ENCODE data around the gene NPLOC4. TPM values are rescaled to one million over a fixed set of nuclear protein-coding genes. Genes with fewer than 3 reads are reported as not detected.
"Not testable (repeated sequence)": the region's sequence is repeated elsewhere in the genome, so short reads cannot be mapped to it uniquely, and the experiment has no call there.

Gene NPLOC4
- total RNA-seq, 2 experiments from 2014 or later: 75.9 to 87.7 TPM

DNA sequence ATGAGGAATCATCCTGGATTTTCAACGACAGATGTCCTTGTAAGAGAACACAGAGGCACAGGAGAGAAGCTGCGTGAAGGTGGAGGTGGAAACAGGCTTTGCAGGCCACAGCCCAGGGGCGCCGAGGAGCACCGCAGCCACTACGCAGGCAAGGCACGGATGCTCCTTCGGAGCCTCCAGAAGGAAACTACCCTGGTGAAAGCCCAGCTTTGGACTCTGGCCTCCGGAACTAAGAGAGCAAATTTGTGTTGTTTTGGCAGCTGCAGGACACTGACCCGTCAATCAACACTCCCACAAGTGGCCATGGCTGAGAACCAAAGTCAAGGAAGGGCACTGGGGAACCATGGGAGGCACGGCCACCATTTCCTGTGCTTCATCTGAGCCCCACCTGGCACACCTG, 43.2 kb upstream of the NPLOC4 start:
- ChIA-PET POLR2A (interaction anchor here (1.3 to 2.1 kb wide), 3 partner anchors 14 to 163 kb away, joined by 3 to 7 read pairs (median 4); partner anchors contain the start of genes CCDC137, MRPL12 and OXLD1), CTCF (interaction anchor here (1.7 kb wide), 1 partner anchor 17 kb away, joined by 4 read pairs; no protein-coding TSS in a partner anchor)
- H3K27me3 Mint-ChIP-seq: no peaks in the 10 kb centered on the region
- H3K4me1 Mint-ChIP-seq (ENCODE audit: low read depth): peaks cover 23% of the 10 kb centered on the region
- intact Hi-C loops (cut with micrococcal nuclease): no loop called here
- ATAC-seq (no peak), DNase-seq (no peak)
- no peak overlapping the region for H3K27ac Mint-ChIP-seq
- no peaks in the 10 kb centered on the region for H3K9me3 Mint-ChIP-seq
- TF ChIP-seq, protein P1, sequence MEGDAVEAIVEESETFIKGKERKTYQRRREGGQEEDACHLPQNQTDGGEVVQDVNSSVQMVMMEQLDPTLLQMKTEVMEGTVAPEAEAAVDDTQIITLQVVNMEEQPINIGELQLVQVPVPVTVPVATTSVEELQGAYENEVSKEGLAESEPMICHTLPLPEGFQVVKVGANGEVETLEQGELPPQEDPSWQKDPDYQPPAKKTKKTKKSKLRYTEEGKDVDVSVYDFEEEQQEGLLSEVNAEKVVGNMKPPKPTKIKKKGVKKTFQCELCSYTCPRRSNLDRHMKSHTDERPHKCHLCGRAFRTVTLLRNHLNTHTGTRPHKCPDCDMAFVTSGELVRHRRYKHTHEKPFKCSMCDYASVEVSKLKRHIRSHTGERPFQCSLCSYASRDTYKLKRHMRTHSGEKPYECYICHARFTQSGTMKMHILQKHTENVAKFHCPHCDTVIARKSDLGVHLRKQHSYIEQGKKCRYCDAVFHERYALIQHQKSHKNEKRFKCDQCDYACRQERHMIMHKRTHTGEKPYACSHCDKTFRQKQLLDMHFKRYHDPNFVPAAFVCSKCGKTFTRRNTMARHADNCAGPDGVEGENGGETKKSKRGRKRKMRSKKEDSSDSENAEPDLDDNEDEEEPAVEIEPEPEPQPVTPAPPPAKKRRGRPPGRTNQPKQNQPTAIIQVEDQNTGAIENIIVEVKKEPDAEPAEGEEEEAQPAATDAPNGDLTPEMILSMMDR (IDR thresholded peaks at IDR 0.05): no peak
- peaks cover 21% of the 10 kb centered on the region for H3K36me3 Mint-ChIP-seq (ENCODE audit: low read depth)
- no peak overlapping the region for H3K4me3 Mint-ChIP-seq

DNA sequence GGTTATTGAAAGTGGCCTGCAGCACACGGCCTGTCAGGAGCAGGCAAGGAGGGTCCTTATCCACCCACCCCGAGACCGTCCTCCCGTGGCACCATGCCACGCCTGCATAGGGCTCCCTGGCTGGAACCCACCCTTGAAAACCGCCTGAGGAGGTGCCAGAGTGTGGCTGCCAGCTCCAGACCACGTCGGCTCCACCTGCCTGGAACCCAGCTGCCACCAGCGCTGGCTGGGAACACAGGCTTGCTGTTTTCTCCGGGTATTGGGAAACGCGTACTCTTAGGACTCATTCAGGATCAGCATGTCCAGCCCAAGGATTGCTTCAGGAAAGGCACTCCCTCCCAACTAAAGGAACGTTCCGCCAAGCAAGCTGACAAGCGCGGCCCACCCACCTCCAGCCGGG, 40.0 kb upstream of the NPLOC4 start:
- no peak overlapping the region for H3K27ac Mint-ChIP-seq
- H3K4me1 Mint-ChIP-seq (ENCODE audit: low read depth): peaks cover 9% of the 10 kb centered on the region
- H3K36me3 Mint-ChIP-seq (ENCODE audit: low read depth): peaks cover 29% of the 10 kb centered on the region
- TF ChIP-seq, protein P1 (IDR thresholded peaks at IDR 0.05): no peak
- no peak for ATAC-seq
- CTCF ChIA-PET: interaction anchor here (1.8 kb wide), 1 partner anchor 25 kb away, joined by 4 read pairs; no protein-coding TSS in a partner anchor
- POLR2A ChIA-PET: interaction anchor here (0.6 to 2.0 kb wide), 3 partner anchors 9 to 212 kb away, joined by 3 to 7 read pairs (median 4); partner anchors contain the start of genes CCDC137 and OXLD1
- no peak overlapping the region for H3K4me3 Mint-ChIP-seq
- intact Hi-C loops (cut with micrococcal nuclease): no loop called here
- H3K9me3 Mint-ChIP-seq: no peaks in the 10 kb centered on the region
- no peak for DNase-seq
- H3K27me3 Mint-ChIP-seq: no peaks in the 10 kb centered on the region

DNA sequence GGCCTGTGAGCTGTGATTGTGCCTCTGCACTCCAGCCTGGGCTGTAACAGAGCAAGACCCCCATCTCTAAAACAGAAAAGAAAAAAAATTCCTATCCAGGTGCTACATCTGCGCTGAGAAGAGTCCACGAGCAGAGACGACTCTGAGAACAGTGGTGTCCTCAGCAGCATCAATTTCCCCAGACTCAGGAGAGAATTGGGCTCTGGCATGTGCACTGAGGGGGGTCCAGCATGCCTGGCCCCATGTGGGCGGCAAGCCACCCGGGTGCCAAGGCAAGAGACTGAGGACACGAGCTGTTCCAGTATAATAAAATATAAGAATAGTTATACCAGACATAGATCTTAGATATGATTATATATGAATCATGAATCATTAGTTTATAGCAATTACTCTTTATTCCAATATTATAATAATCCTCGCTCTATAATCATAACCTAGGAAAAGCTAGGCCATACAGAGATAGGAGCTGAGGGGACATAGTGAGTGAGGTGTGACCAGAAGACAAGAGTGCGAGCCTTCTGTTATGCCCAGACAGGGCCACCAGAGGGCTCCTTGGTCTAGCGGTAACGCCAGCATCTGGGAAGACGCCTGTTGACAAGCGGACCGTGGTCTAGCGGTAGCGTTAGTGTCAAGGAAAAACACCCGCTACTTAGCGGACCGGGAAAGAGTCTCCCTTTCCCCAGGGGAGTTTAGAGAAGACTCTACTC, 38.8 kb upstream of the NPLOC4 start:
- H3K27ac Mint-ChIP-seq; H3K4me1 Mint-ChIP-seq (ENCODE audit: low read depth); H3K4me3 Mint-ChIP-seq; intact Hi-C loops (cut with micrococcal nuclease); H3K27me3 Mint-ChIP-seq; ATAC-seq; H3K9me3 Mint-ChIP-seq: not testable (repeated sequence)
- DNase-seq: peak; percentile 48
- peaks cover 29% of the 10 kb centered on the region for H3K36me3 Mint-ChIP-seq (ENCODE audit: low read depth)
- ChIA-PET CTCF (interaction anchor here (0.7 to 2.5 kb wide), 7 partner anchors 9 to 38 kb away, joined by 3 to 11 read pairs (median 3); partner anchors contain the start of genes ARL16, HGS and PDE6G), POLR2A (interaction anchor here (1.1 to 2.0 kb wide), 2 partner anchors 9 to 27 kb away, joined by 3 to 7 read pairs; partner anchors contain the start of genes CCDC137 and OXLD1)
- TF ChIP-seq, protein P1 (IDR thresholded peaks at IDR 0.05): peak; percentile 70

DNA sequence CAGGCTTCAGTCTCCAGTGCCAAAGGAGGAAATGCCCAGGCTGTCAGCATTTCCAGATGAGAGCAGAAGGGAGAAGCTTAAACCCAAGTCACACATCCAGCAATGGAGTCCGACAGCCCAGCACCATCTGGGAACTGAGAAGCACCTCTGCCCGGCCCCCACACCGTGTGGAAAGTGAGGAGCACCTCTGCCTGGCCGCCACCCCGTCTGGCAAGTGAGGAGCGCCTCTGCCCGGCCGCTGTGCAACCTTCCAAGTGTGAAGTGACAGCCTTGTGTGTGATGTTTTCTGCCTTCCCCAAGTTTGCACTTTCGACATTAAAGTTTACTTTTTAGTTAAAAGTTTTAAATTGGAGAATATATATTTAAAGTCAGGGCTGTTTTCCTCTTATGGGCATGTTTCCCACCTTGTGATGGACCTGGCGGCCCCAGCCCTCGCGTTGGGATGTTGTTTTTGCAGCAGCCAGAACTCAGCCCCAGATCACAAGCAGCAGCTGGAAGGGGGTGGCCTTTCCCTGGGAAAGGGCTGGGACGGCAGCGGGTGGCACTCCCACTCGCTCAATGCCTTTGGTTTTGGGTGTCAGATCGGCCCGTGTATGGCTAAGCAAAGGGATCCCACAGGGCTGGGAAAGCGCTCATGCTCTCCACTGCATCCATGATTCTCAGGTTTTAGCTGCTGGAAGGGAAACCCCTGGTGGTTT, 36.8 kb upstream of the NPLOC4 start:
- Mint-ChIP-seq H3K27me3 (no peaks in the 10 kb centered on the region), H3K36me3 (ENCODE audit: low read depth) (peaks cover 39% of the 10 kb centered on the region), H3K27ac (no peak overlapping the region), H3K4me3 (no peak overlapping the region), H3K9me3 (no peaks in the 10 kb centered on the region), H3K4me1 (ENCODE audit: low read depth) (peaks cover 7% of the 10 kb centered on the region)
- TF ChIP-seq, protein P1 (IDR thresholded peaks at IDR 0.05): no peak
- CTCF ChIA-PET: interaction anchor here (2.5 kb wide), 1 partner anchor 11 kb away, joined by 11 read pairs; the partner anchor contains the start of genes ARL16 and HGS
- intact Hi-C loops (cut with micrococcal nuclease): no loop called here
- DNase-seq (no peak), ATAC-seq (no peak)
- POLR2A ChIA-PET: interaction anchor here (0.6 to 1.2 kb wide), 7 partner anchors 8 to 306 kb away, joined by 3 to 7 read pairs (median 4); partner anchors contain the start of genes ARL16, HGS and MRPL12

Data from activated CD8-positive, alpha-beta T cell treated with anti-CD3 and anti-CD28 coated beads for 36 hours (primary cell).